ENCODE data around the gene NHLRC4. TPM values are rescaled to one million over a fixed set of nuclear protein-coding genes. Genes with fewer than 3 reads are reported as not detected.
A peak's percentile ranks its signal among the peaks of the same experiment; 100 is the strongest.

Gene NHLRC4
- polyA plus RNA-seq, 1 of the 3 experiments (the other 2 are of a cell fraction), result 0.69 TPM

- Histone ChIP-seq H3K4me1 (ENCODE audit: control insufficient read depth in 1 of 2, insufficient read depth in 2 of 2, low read depth in 1 of 2, low read length in 1 of 2) (peaks cover 6 to 13% of the 10 kb centered on the region in 2 experiments; a peak in 2 of 4 replicates), H3K27me3 (ENCODE audit: insufficient read depth) (no peaks in the 10 kb centered on the region), H3K36me3 (replicated peaks in 1 of 2; ENCODE audit: control insufficient read depth in 1 of 2, insufficient read depth in 2 of 2, low read length in 1 of 2) (peaks cover 1 to 2% of the 10 kb centered on the region in 2 experiments), H3K79me2 (ENCODE audit: insufficient read depth) (peaks cover 81% of the 10 kb centered on the region), H3K9me3 (no peaks in the 10 kb centered on the region), H3K27ac (ENCODE audit: low read depth in 2 of 2, low read length in 1 of 2) (no peak overlapping the region), H3K9me2 (no peaks in the 10 kb centered on the region), H3K4me2 (peak overlapping the region; percentile 100; the same call in 1 of the 2 replicates), H4K20me1 (ENCODE audit: insufficient read depth) (peaks cover 45% of the 10 kb centered on the region), H3F3A (replicated peaks; ENCODE audit: insufficient read depth) (peaks cover 10% of the 10 kb centered on the region), H2AFZ (ENCODE audit: low read depth) (no peak overlapping the region), H3K4me3 (ENCODE audit: low read depth in 2 of 2, low read length in 1 of 2) (no peak overlapping the region), H3K9ac (no peak overlapping the region)
- ChIA-PET CTCF (interaction anchor here (1.2 kb wide), 1 partner anchor 8 kb away, joined by 4 read pairs; no protein-coding TSS in a partner anchor), POLR2A (no interaction called here)
- no peak for DNase-seq
- TF ChIP-seq FOXM1 (IDR thresholded peaks at IDR 0.05; ENCODE audit: low read depth) (no peak), CHD2 (IDR thresholded peaks at IDR 0.05; ENCODE audit: low read length, partially characterized antibody) (no peak), POLR2AphosphoS5 (IDR thresholded peaks at IDR 0.05; ENCODE audit: low read depth, low read length) (no peak), TEAD4 (IDR thresholded peaks at IDR 0.05; ENCODE audit: borderline replicate concordance, insufficient read depth) (no peak), MAX (IDR thresholded peaks at IDR 0.05; ENCODE audit: low read depth) (no peak), SIN3A (IDR thresholded peaks at IDR 0.05; ENCODE audit: borderline replicate concordance, low read depth, low read length) (no peak), GATA2 (CRISPR knock-in tag; IDR thresholded peaks at IDR 0.05) (no peak), ELF1 (IDR thresholded peaks at IDR 0.05) (no peak), JUND (IDR thresholded peaks at IDR 0.05) (no peak), RCOR1 (IDR thresholded peaks at IDR 0.05; ENCODE audit: low read length) (no peak)
- WGBS (ENCODE audit: low lambda C conversion rate), result 88% methylated on average over 14 of the region's 24 CpGs
Observed at GRCh38 chr16:592518-593306, 25.9 kb downstream of the NHLRC4 start.

- no peak for TF ChIP-seq ELF1 (IDR thresholded peaks at IDR 0.05)
- TF ChIP-seq EP300 (IDR thresholded peaks at IDR 0.05; ENCODE audit: borderline replicate concordance in 1 of 2, low read depth in 1 of 2, low read length in 1 of 2), result no peak
- TF ChIP-seq SIN3A (IDR thresholded peaks at IDR 0.05; ENCODE audit: borderline replicate concordance, low read depth, low read length), result no peak
- no peak for TF ChIP-seq POLR2AphosphoS5 (IDR thresholded peaks at IDR 0.05; ENCODE audit: low read depth, low read length)
- TF ChIP-seq MAX (IDR thresholded peaks at IDR 0.05; ENCODE audit: low read depth), result no peak
- TF ChIP-seq RFX5 (IDR thresholded peaks at IDR 0.05; ENCODE audit: low read length), result no peak
- TF ChIP-seq RXRA (IDR thresholded peaks at IDR 0.05; ENCODE audit: borderline replicate concordance, low read depth), result no peak
- no peak for TF ChIP-seq REST (IDR thresholded peaks at IDR 0.05; ENCODE audit: low read depth, low read length)
- TF ChIP-seq NRF1 (IDR thresholded peaks at IDR 0.05; ENCODE audit: low read depth, low read length), result no peak
- TF ChIP-seq RAD21 (IDR thresholded peaks at IDR 0.05; ENCODE audit: low read length), result no peak
- TF ChIP-seq YY1 (IDR thresholded peaks at IDR 0.05; ENCODE audit: low read depth), result no peak
- TF ChIP-seq EZH2phosphoT487 (IDR thresholded peaks at IDR 0.05; ENCODE audit: borderline replicate concordance, low read depth), result no peak
- Histone ChIP-seq H4K20me1 (ENCODE audit: insufficient read depth) (peaks cover 45% of the 10 kb centered on the region), H3K79me2 (ENCODE audit: insufficient read depth) (peaks cover 74% of the 10 kb centered on the region), H3F3A (replicated peaks; ENCODE audit: insufficient read depth) (peaks cover 3% of the 10 kb centered on the region), H3K27ac (ENCODE audit: low read depth in 2 of 2, low read length in 1 of 2) (no peak overlapping the region), H3K4me2 (no peak overlapping the region), H3K27me3 (ENCODE audit: insufficient read depth) (no peaks in the 10 kb centered on the region), H3K4me3 (ENCODE audit: low read depth in 2 of 2, low read length in 1 of 2) (no peak overlapping the region), H3K36me3 (replicated peaks in 1 of 2; ENCODE audit: control insufficient read depth in 1 of 2, insufficient read depth in 2 of 2, low read length in 1 of 2) (peaks cover 0 to 2% of the 10 kb centered on the region in 2 experiments), H3K9me2 (no peaks in the 10 kb centered on the region), H2AFZ (ENCODE audit: low read depth) (no peak overlapping the region), H3K4me1 (ENCODE audit: control insufficient read depth in 1 of 2, insufficient read depth in 2 of 2, low read depth in 1 of 2, low read length in 1 of 2) (peaks cover 0 to 8% of the 10 kb centered on the region in 2 experiments; a peak in 1 of 4 replicates), H3K9ac (no peak overlapping the region), H3K9me3 (no peaks in the 10 kb centered on the region)
- DNase-seq, result no peak
- ChIA-PET CTCF (no interaction called here), POLR2A (no interaction called here)
- 84% methylated on average over 9 of the region's 9 CpGs for WGBS (ENCODE audit: low lambda C conversion rate)
Observed at GRCh38 chr16:593406-593805, 26.6 kb downstream of the NHLRC4 start.
